Fibroblast of peridontal ligament (primary cell): ENCODE data around the gene MPP7.

Experiments
- DNase-seq: peaks from one replicate; pipeline ENCODE4 v3.0.0-alpha.2; 2010; ENCODE audit errors: extremely low read depth

The MPP7 gene

GRCh38 chr10:28269842-28270456, 32.9 kb downstream of the MPP7 start:
- no peak for DNase-seq

GRCh38 chr10:28266449-28267224, 36.2 kb downstream of the MPP7 start:
- DNase-seq: no peak

- DNase-seq: no peak
Measured at GRCh38 chr10:28263136-28263857, 39.6 kb downstream of the MPP7 start.

- no peak for DNase-seq
Measured at GRCh38 chr10:28256776-28257175, 46.1 kb downstream of the MPP7 start.

- DNase-seq: peak; percentile 49
Measured at GRCh38 chr10:28254290-28254985, 48.4 kb downstream of the MPP7 start.

GRCh38 chr10:28253169-28253785, 49.6 kb downstream of the MPP7 start:
- no peak for DNase-seq
